ENCODE measurements around the gene HTR1B.

The HTR1B gene

GRCh38 chr6:77416839-77417238 is 46.5 kb downstream of the HTR1B start:
- TF ChIP-seq CTCF (IDR thresholded peaks at IDR 0.05; ENCODE audit: insufficient read depth, low read length) (no peak), SPI1 (IDR thresholded peaks at IDR 0.05; ENCODE audit: borderline replicate concordance, low read depth) (no peak), POLR2AphosphoS5 (IDR thresholded peaks at IDR 0.05; ENCODE audit: low read depth) (no peak), REST (IDR thresholded peaks at IDR 0.05; ENCODE audit: insufficient replicate concordance, low read depth) (no peak), GABPA (IDR thresholded peaks at IDR 0.05; ENCODE audit: low read depth) (no peak)
- DNase-seq (ENCODE audit: low read depth in 1 of 2, low spot score in 1 of 2), result no peak
- H3K27me3 ChIP-seq (ENCODE audit: insufficient read depth, poor library complexity, severe bottlenecking), result no peaks in the 10 kb centered on the region
- no peak overlapping the region for H3K27ac ChIP-seq (replicated peaks)
- no peak overlapping the region for H3K4me3 ChIP-seq (replicated peaks; ENCODE audit: insufficient read depth, low read length)

GRCh38 chr6:77415706-77416105 is 47.6 kb downstream of the HTR1B start:
- no peak for DNase-seq (ENCODE audit: low read depth in 1 of 2, low spot score in 1 of 2)
- TF ChIP-seq REST (IDR thresholded peaks at IDR 0.05; ENCODE audit: insufficient replicate concordance, low read depth) (no peak), CTCF (IDR thresholded peaks at IDR 0.05; ENCODE audit: insufficient read depth, low read length) (no peak), POLR2AphosphoS5 (IDR thresholded peaks at IDR 0.05; ENCODE audit: low read depth) (no peak), SPI1 (IDR thresholded peaks at IDR 0.05; ENCODE audit: borderline replicate concordance, low read depth) (no peak), GABPA (IDR thresholded peaks at IDR 0.05; ENCODE audit: low read depth) (no peak)
- no peak overlapping the region for H3K27ac ChIP-seq (replicated peaks)

More at GRCh38 chr6:77415706-77416105, 47.6 kb downstream of the HTR1B start:
- Histone ChIP-seq H3K4me3 (replicated peaks; ENCODE audit: insufficient read depth, low read length) (no peak overlapping the region), H3K27me3 (ENCODE audit: insufficient read depth, poor library complexity, severe bottlenecking) (no peaks in the 10 kb centered on the region)

Measured in HL-60 (cell line).